Small intestine (tissue), 7 donors: ENCODE data around the gene EPHA1. TPM values are rescaled to one million over a fixed set of nuclear protein-coding genes. Genes with fewer than 3 reads are reported as not detected.
A peak's percentile ranks its signal among the peaks of the same experiment; 100 is the strongest.

Experiments used
- DNase-seq, 2 donors: peaks; one replicate each; pipeline versions ENCODE4 v3.0.0 to v3.0.0-alpha.2; 2013
- FAIRE-seq: peaks from 2 replicates; lab custom pipeline; 2012; peaks lifted over from hg19 to GRCh38; lab: Jason Lieb, UNC
- H3K27ac ChIP-seq, 3 donors: one replicate each; pipeline ENCODE4 v1.5.1; 2013; ENCODE audit warnings: low read length in 2 of 3, mild to moderate bottlenecking in 2 of 3, control low read depth in 1 of 3, inconsistent platforms in 1 of 3, low read depth in 1 of 3, moderate library complexity in 1 of 3
- H3K27me3 ChIP-seq, 3 donors: one replicate each; pipeline ENCODE4 v1.6.1; 2013; ENCODE audit warnings: low read length in 3 of 3, inconsistent platforms in 1 of 3; ENCODE audit not compliant: control insufficient read depth in 3 of 3, insufficient read depth in 3 of 3
- H3K36me3 ChIP-seq, 3 donors: one replicate each; pipeline ENCODE4 v1.6.1; 2013; ENCODE audit warnings: low read length in 3 of 3, inconsistent platforms in 1 of 3, low read depth in 1 of 3, mild to moderate bottlenecking in 1 of 3, moderate library complexity in 1 of 3; ENCODE audit not compliant: control insufficient read depth in 3 of 3, insufficient read depth in 2 of 3
- H3K4me1 ChIP-seq, 3 donors: one replicate each; pipeline ENCODE4 v1.6.1; 2013; ENCODE audit warnings: low read length in 2 of 3, inconsistent platforms in 1 of 3, low read depth in 1 of 3, mild to moderate bottlenecking in 1 of 3, moderate library complexity in 1 of 3; ENCODE audit not compliant: control insufficient read depth in 3 of 3, insufficient read depth in 2 of 3
- H3K4me3 ChIP-seq, 3 donors: one replicate each; pipeline ENCODE4 v1.5.1; 2013; ENCODE audit warnings: low read length in 3 of 3, control low read depth in 1 of 3, inconsistent platforms in 1 of 3, low read depth in 1 of 3, mild to moderate bottlenecking in 1 of 3, moderate library complexity in 1 of 3
- H3K9me3 ChIP-seq, 2 donors: one replicate each; pipeline ENCODE4 v1.6.1; 2013; ENCODE audit warnings: low read depth in 1 of 2, low read length in 1 of 2; ENCODE audit not compliant: control insufficient read depth in 2 of 2, insufficient read depth in 1 of 2
- WGBS, 3 donors: extraction: QIAGEN DNeasy Blood & Tissue Kit; methylation state at CpG; one replicate each; pipeline ENCODE4 v1.1.7; 2013; 5-methylcytosine and 5-hydroxymethylcytosine counted together
- polyA plus RNA-seq, 4 donors: library from polyadenylated mRNA; stranded (reverse) in 3 of 4; unstranded in 1 of 4; fragments of 200-250 nt in 3 of 4; fragments of 120-200 nt in 1 of 4; gene quantifications; one replicate each; pipeline versions ENCODE4 v1.2.1 to v1.2.3, GENCODE V29; 2013
- donor health status: healthy with polysubstance abuse.
- donor health status: control.
- donor health status: control.
- donor health status: Bipolar disorder and iron deficiency.
- donor health status: healthy.

Gene EPHA1
- polyA plus RNA-seq, 4 donors: 14.6 to 47.4 (median 31.0) TPM

DNA sequence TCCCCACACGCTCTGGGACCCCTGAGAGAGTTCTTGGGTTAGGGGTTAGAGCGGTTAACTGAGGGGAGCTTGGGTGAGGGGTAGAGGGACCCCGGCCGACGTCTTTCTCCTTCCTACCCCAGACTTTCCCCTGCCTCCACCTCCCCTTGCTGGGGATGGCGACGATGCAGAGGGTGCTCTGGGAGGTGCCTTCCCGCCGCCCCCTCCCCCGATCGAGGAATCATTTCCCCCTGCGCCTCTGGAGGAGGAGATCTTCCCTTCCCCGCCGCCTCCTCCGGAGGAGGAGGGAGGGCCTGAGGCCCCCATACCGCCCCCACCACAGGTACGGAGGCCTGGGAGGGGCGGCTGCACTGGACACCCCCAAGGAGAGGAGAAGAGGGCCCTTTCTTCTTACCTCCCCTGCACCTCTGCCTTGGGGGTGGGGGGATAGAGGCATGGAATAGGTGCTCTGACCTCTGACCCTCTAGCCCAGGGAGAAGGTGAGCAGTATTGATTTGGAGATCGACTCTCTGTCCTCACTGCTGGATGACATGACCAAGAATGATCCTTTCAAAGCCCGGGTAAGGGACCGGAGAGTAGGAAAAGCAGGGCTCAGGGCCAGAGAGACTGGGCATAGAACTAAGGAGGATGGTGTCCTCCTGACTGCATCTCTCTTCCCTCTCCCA is 26.4 kb downstream of the EPHA1 start:
- Histone ChIP-seq H3K27ac (peak overlapping the region in 2 of 3 donors; percentile 81 to 97), H3K4me3 (peak overlapping the region; percentile 87 to 93 (median 89)), H3K27me3 (no peaks in the 10 kb centered on the region), H3K4me1 (peaks cover 5 to 48% (median 16%) of the 10 kb centered on the region in 3 donors), H3K9me3 (no peaks in the 10 kb centered on the region), H3K36me3 (peaks cover 0 to 39% (median 0%) of the 10 kb centered on the region in 3 donors)
- FAIRE-seq (no peak), DNase-seq (no peak)
- 29 to 53% (median 41%) methylated on average over 20 to 21 of the region's 21 CpGs for WGBS, 3 donors

GRCh38 chr7:143381427-143382125 is 27.1 kb downstream of the EPHA1 start:
- DNase-seq (peak; percentile 49 to 74), FAIRE-seq (no peak)
- H3K4me3 ChIP-seq: peak overlapping the region; percentile 87 to 93 (median 89)
- 2% methylated on average over 37 to 64 of the region's 64 CpGs for WGBS, 3 donors
- no peaks in the 10 kb centered on the region for H3K9me3 ChIP-seq
- H3K36me3 ChIP-seq: peaks cover 0 to 34% (median 0%) of the 10 kb centered on the region in 3 donors
- no peaks in the 10 kb centered on the region for H3K27me3 ChIP-seq
- peak overlapping the region; percentile 81 to 97 (median 95) for H3K27ac ChIP-seq
- H3K4me1 ChIP-seq: peaks cover 5 to 41% (median 16%) of the 10 kb centered on the region in 3 donors

DNA sequence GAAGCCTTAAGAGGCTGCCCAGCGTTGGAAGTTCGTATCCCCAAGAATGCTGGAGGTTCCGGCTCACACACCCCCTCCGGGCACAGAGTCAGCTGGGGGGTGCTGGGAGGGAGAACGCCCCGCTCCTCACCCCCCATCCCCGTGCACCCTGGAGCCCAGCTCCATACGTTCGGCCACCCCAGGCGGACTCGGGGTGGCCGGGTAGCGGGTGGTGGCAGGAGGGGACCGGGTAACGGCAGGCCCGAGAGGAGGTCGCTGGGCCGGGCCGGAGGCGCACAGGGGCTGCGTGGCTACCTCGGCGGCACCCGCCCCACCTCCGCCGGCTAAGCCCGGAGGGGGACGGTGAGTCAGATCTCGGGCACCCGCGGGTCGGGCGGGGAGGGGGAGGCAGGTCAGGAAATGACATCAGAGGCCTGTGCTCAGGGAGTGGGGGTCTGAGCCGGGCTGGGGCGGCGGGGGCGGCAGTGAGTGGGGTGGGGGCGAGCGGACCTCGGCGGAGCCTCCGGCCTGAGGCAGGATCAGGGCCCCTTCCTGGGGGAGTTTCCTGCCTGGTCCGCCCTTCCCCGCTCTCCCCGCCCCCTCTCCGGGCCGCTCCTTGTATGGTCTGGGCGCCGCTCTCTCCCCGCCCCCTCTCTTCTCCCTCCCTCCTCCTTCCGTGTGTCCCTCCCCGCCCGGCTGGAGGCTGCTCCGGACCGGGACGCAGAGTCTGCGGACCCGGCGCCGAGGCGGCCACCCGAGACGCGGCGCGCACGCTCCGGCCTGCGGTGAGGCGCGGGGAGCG is 27.8 kb downstream of the EPHA1 start, which contains the start of gene ZYX:
TSS of gene ZYX (plus strand) at position 700 of the 781 bp plus-strand sequence. CDS start 227 bp downstream, outside the sequence.
- no peak for FAIRE-seq
- Histone ChIP-seq H3K4me1 (peaks cover 6 to 34% (median 16%) of the 10 kb centered on the region in 3 donors), H3K36me3 (peaks cover 0 to 27% (median 0%) of the 10 kb centered on the region in 3 donors), H3K9me3 (no peaks in the 10 kb centered on the region), H3K4me3 (peak within 1 kb of the TSS; percentile 87 to 93 (median 89)), H3K27me3 (no peaks in the 10 kb centered on the region), H3K27ac (peak within 1 kb of the TSS; percentile 95 to 98 (median 97))
- peak; percentile 92 to 96 for DNase-seq
- 0 to 1% (median 1%) methylated on average over 27 to 72 of the region's 72 CpGs for whole genome bisulfite sequencing, 3 donors

- Histone ChIP-seq H3K27ac (peak overlapping the region; percentile 95 to 98 (median 97)), H3K4me1 (peaks cover 6 to 30% (median 16%) of the 10 kb centered on the region in 3 donors), H3K4me3 (peak overlapping the region; percentile 87 to 93 (median 89)), H3K27me3 (no peaks in the 10 kb centered on the region), H3K36me3 (peaks cover 0 to 24% (median 0%) of the 10 kb centered on the region in 3 donors), H3K9me3 (no peaks in the 10 kb centered on the region)
- peak; percentile 86 to 95 for DNase-seq
- FAIRE-seq: no peak
- 0% methylated on average over 20 to 35 of the region's 35 CpGs for WGBS, 3 donors
Observed at GRCh38 chr7:143380260-143380645, 28.4 kb downstream of the EPHA1 start.

DNA sequence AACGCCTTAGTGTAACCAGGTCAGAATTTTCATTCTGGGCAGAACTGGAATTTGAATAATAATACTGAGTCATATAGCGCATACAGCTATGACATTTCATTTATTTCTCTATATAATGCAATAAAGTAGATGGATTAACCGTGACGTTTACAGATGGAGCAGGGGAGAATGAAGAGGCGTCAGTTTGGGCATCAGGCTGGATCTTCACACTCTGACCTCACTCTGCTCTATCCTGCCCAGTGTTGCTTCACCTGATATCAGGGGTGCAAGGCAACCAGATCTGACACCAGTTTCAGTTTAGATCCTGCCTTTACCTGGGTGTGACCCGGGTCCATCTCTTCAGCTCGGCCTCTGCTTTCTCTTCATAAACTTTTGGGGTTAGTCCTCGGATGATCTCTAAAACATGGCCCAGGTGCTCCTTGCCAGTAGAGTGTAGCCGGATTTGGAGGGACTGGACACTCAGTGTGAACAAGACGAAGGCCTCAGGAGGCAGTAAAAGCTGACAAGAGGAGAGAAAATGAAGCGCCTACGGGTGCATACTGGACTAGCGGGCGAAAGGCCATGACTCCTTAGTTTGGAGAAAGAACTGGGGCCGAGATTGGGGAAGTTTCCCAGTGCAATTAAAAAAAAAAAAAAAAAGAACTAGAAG is 28.9 kb downstream of the EPHA1 start:
- no peaks in the 10 kb centered on the region for H3K9me3 ChIP-seq
- peaks cover 0 to 20% (median 0%) of the 10 kb centered on the region in 3 donors for H3K36me3 ChIP-seq
- H3K27me3 ChIP-seq: no peaks in the 10 kb centered on the region
- DNase-seq (no peak), FAIRE-seq (no peak)
- 15 to 29% (median 19%) methylated on average over 15 of the region's 15 CpGs for WGBS, 3 donors
- peak overlapping the region in 2 of 3 donors; percentile 87 to 89 for H3K4me3 ChIP-seq
- H3K4me1 ChIP-seq: peaks cover 6 to 25% (median 14%) of the 10 kb centered on the region in 3 donors
- H3K27ac ChIP-seq: peak overlapping the region; percentile 5 to 98 (median 84)

- peaks cover 2 to 6% (median 5%) of the 10 kb centered on the region in 3 donors for H3K4me1 ChIP-seq
- H3K9me3 ChIP-seq: no peaks in the 10 kb centered on the region
- DNase-seq (no peak), FAIRE-seq (no peak)
- no peak overlapping the region for H3K4me3 ChIP-seq
- H3K27ac ChIP-seq: no peak overlapping the region
- H3K27me3 ChIP-seq: no peaks in the 10 kb centered on the region
- H3K36me3 ChIP-seq: no peaks in the 10 kb centered on the region
- 70 to 74% (median 72%) methylated on average over 5 of the region's 5 CpGs for WGBS, 3 donors
Observed at GRCh38 chr7:143376396-143376795, 32.3 kb downstream of the EPHA1 start.

DNA sequence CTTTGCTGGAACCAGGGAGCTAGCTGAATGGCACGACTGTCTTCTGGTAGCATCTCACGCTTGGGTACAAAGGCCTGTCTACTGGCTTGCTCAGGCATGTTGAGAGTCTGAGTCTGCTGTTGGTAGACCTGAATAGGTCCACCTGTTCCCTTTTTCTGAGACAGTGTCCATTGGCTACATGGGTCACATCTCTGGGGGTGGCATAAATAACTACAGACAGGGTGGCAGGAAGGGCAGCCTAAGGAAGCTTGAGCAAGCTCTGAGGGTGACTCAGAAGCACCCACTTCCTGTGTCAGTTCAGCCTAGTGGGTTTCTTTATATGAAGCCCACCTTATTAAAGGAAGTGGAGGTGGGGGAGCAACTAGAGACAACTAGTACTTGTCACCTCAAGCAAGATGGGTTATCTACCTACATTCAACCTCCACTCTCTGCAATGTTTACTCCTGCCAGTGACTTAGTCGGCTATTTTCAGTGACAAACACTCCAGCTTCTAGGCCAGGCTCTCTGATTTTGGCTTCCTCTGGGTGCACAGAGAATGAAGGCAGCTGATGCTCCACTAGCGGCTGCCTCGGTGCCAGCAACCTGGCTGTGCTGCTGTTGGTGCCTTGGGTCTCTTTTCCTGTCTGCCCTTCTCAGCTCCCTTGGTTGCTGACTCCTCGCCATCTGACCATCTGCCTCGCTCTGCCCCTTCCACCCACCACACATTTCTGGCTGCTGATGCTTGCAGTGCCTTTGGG is 33.2 kb downstream of the EPHA1 start:
- Histone ChIP-seq H3K27me3 (no peaks in the 10 kb centered on the region), H3K4me1 (peaks cover 2 to 6% (median 5%) of the 10 kb centered on the region in 3 donors), H3K9me3 (no peaks in the 10 kb centered on the region), H3K4me3 (no peak overlapping the region), H3K27ac (peak overlapping the region in 1 of 3 donors; percentile 29), H3K36me3 (no peaks in the 10 kb centered on the region)
- FAIRE-seq (no peak), DNase-seq (peak in 1 of 2 donors; percentile 38)
- WGBS, 3 donors: 78 to 88% (median 82%) methylated on average over 7 of the region's 7 CpGs
